ENCODE results near the gene FKBP2.

The FKBP2 gene

DNA sequence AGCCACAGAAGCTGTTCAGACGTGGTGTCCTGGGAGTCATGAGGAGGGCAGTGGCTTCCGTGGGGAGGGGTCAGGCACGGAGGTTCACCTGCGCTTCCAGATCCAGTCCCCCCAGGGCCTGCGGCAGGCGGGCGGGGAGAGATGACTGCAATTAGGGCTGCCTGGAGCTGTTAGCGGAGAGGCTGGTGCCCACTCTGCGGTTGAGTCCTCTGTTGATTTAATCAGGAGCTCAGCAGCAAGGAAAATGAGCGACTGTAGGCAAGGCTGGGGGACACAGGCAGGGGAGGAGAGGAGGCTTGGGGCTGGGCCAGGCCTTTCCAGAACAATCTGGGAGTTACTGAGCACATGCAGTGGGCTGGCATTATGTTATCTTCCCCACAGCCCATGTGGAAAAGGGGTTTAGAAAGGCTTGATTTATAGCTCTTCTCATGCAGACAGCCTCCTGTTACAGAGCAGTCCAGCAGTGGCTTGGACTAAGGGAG is 23.5 kb downstream of the FKBP2 start:
- no peak for DNase-seq (ENCODE audit: low spot score)

DNA sequence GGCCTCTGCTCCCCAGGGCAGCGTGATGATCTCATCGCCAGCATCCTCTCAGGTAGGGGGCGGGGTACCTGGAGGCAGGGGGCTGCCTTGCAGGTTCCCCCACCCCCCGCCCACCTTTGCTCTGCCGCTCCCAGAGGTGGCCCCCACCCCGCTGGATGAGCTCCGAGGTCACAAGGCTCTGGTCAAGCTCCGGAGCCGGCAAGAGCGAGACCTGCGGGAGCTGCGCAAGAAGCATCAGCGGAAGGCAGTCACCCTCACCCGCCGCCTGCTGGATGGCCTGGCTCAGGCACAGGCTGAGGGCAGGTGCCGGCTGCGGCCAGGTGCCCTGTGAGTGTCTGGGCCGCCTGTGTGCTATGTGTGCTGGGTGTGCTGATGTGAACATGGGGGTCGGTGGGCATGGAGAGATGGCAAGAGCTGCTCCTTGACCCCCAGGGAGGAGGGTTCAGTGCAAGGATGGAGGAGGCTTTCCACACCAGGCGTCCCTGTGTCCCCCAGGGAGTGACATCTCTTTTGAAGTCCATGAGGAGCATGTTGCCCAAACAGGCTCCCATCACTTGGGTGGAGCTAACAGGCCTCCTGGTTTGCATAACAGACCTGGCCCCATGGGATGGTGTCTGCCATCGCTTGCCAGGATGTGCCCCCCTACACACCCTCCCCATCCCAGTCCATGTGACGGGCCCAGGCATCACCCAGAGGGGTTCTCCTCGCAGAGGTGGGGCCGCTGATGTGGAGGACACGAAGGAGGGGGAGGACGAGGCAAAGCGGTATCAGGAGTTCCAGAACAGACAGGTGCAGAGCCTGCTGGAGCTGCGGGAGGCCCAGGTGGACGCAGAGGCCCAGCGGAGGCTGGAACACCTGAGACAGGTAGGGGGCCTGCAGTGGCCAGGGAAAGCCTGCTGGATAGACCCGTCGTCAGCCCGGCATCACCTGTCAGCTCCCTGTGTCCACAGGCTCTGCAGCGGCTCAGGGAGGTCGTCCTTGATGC is 24.6 kb downstream of the FKBP2 start:
- no peak for DNase-seq (ENCODE audit: low spot score)

DNA sequence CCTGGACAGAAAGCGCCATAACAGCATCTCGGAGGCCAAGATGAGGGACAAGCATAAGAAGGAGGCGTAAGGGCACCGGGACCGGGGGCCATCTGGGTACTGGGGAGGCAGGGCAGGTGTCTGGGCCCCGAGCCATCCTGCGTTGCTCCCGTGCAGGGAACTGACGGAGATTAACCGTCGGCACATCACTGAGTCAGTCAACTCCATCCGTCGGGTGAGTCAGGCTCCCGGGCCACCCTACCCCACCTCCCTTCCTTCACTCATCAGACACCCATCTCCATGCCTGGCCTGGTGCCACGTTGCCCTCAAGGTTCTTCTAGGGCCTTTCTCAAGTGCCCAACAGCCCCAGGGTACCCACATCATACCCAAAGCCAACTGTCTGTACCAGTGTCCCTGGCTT is 25.4 kb downstream of the FKBP2 start:
- DNase-seq (ENCODE audit: low spot score) = no peak

DNA sequence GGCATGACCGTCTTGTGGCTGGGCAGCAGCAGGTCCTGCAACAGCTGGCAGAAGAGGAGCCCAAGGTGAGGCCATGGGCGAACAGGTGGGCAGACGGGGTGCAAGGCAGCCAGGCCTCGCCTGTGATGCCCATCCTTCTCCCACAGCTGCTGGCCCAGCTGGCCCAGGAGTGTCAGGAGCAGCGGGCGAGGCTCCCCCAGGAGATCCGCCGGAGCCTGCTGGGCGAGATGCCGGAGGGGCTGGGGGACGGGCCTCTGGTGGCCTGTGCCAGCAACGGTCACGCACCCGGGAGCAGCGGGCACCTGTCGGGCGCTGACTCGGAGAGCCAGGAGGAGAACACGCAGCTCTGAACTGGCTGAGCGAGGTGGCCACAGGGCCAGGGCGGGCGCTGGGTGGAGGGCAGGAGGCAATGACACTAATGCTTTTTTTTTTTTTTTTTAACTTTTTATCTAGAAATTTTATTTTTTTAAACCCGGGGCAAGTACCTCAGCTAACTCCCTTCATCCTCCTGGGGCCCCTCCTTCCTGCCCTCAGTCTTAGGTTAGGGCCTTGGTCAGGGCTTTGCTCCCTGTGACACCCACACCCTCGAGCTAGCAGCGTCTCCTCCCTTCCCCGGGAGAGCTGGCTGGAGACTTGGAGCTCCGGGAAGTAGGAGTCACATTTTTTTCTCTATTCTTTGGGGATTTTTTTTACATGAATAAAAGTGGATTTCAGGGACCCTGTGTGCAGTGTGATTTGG is 26.5 kb downstream of the FKBP2 start:
- DNase-seq (ENCODE audit: low spot score) = no peak

DNA sequence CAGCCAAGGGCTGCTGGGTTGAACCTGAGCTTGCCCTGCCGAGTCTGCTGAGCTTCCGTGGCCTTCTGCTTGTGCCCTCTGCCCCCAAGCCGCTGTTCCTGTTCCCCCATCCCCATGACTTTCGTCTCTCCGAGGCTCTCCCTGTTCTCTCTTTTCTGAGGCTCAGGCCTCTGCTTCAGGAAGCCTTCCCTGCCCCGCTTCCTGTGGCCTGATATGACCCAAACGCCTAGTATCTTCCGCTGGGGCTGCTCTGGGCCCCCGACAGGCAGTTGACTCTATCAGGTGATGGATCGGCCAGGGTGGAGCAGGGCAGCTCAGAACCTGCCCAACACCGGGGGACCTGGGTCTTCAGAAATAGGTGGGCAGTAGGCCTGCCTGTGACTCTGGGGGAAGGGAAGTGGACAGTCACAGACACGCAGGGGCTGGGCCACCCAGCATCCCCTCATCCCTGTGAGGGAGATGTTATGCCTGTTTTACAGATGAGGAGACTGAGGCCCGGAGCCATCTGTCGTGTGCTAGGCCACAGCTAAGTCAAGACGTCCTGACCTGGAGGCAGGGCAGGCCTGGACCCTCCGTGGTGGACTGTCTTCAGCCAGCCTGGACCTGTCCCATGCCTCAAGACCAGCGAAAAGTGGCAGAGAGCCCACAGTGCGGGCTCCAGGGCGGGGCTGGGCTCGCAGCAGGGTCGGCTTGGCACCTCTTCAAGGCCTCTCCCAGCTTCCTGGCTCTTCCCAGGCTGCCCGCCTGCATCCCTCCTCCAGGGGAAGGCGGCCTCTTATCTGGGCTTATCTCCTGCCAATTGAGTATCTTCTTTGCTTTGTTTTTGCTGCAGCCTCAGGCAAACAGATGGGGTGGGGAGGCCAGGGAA is 27.4 kb downstream of the FKBP2 start:
- DNase-seq (ENCODE audit: low spot score) = peak; percentile 87

DNA sequence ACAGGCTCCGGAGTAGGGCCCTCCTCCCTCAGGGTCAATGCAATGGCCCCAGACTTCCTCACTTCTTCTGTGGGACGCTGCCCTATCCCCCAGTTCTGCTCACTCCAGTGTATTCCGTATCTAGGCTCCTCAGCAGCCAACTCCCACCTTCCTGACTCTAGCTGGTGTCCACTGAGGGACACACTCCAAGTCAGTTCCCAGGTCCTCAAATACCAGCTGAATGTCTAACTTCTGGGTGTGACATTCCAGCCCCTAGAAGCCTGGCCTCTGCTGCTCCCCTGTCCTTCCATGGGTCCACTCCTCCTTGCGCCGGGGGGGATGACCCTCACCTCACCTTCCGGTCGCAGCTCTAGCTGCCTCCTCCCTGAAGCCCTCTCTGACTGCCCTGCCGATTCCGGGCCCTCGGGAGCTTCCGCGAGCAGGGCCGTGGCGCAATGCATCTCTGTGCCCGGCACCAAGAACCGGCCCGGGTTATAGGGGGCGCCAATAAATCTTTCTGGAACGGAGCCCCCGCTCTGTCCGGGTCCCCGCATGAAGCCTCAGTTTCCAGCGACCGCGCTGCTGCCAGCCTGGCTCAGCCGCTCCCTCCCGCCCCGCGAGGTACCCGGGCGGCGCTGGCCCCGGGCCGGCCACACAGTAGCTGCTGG is 28.1 kb downstream of the FKBP2 start:
- DNase-seq (ENCODE audit: low spot score) = no peak

DNA sequence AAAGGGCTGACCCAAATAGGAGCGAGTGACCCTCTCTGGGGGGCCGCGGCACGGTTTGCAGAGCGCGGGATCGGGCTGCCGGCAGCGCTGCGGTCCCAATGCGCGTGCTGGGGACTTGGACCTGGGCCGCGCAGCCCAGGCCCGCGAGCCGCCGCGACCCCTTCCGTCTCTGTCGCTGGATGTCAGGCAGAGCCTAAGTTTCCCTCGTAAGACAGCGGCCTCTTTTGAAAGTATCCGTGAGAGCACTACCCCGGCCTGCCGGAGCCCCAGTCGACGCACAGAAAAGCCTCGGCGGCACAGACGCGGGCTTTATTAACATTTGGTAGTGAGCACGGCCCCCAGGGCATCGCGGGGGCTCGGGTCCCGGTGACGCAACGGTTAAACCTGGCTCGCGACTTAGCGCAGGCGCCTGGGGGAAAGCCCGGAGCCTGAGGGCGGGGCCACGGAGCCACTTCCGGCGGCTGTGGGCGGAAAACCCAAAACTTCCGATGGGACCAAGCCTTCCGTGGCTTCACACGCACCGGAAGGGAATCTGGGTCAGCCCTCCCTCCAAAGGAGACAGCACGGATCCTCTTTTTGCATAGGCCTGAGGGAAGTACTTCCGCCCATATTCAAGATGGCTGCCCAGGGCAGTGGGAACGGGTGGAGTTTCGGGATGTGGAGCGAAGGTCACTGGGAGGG is 28.8 kb downstream of the FKBP2 start:
- DNase-seq (ENCODE audit: low spot score) = peak; percentile 99

DNA sequence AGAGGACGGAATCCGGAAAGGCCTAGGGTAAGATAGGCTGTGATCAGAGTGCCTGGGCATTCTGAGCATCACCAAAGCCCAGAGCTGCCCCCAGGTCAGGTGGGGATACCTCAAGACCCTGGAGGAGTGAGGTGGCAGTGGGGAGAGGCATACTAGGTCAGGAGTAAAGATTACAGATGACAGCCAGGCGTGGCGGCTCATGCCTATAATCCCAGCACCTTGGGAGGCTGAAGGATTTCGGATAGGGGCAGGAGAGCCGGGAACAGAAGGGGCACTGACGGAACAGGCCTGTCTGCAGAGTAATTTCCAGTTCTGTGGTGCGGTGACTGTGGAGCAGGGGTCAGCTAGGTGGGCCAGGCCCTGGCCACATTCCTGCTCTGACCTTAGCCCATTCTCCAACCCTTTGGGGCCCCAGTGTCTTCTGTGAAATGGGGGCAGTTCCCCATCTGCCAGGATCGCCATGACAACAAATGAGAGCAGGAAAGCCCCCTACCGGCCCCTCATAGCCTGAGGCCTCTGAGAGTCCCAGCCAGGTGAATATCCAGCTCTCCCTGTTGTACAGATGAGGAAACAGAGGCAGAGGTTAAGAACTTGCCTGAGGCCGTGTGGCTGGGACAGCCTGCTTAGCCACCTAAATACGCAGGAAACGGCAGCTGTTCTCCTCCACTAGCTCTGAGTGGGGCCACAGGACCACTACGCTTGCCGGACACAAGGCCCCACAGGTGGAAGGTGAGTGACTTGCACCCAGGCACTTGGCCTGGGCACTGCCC is 34.3 kb downstream of the FKBP2 start:
- DNase-seq (ENCODE audit: low spot score) = no peak

DNA sequence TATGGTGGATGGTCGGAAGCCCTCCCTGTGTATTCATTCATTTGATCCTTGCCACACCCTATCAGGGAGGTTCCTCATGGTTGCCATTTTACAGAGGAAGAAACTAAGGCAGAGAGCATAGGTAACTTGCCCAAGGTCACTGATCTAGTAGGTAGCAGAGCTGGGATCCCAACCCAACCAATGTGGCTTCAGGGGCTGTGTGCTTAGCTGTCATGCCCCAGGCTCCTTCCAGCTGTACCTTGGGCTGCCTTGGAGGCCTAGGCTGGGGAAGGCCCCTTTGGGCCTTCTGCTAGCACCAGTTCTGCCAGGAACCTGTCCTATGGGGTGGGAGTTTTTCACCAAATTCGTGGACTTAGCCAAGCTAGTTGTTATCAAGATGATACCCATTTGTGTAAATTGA is 34.9 kb downstream of the FKBP2 start:
- no peak for DNase-seq (ENCODE audit: low spot score)

DNA sequence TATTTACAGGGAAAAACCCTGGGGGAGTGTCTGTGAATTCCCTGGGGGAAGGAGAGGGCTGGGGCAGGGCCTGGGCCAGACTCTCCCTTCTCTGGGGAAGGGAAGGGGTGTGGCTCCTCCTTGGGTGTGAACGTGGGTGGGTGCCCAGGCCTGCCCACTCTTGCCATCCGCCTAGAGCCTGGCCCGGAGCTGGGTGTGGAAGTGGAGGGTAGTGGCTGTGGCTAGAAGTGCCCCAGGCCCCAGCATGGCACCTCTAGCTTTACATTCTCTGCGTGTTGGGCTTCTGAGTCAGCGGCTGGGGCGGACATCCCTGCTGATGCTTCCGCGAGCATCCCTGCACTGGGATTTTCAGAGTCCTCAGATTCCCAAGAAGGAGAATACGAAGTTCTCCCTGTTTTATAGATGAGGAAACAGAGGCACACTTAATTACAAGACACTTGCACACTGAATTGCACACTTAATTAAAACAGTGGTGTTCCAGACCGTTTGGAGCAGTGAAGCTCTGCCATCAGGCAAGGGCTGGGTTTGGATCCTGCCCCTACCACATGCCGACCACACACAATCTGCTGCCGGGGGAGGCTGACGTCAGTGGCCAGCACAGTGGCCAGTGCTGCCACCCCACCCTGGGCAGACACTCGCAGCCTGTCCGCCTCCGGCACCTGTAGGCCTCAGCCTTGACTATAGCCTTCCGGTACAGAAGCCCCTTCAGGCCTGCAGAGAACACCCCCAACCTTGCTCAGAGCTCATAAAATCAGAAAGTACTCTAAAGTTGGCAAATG is 35.9 kb downstream of the FKBP2 start:
- DNase-seq (ENCODE audit: low spot score) = peak; percentile 75

DNA sequence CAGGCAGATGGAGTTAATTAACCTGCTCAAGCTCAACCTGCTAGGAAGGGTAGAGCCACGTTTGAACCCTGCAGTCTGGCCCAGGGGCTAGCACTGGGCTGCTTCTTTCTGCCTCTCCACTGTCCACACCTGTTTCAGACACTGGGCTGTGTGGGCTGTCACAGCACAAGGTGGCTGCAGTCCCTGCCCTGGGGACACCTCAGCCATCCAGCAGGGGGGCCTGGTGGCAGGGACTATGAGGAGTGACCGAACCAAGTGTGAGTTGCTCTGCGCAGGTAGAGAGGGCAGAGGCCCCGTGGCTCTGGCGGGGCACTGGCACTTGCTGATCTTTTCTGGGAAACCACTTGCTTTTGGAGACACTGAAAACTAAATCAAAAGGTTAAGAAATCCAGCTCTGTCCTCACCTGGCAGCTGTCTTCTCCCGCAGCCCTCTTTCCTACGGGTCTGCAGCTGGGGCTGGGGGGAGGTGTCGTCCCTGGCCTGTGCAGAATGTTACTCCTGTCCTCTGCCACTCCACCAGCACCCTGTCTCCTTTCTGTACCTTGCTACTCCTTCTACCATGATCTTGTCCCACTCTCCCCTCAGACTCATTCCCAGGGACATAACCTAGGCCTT is 37.8 kb downstream of the FKBP2 start:
- DNase-seq (ENCODE audit: low spot score) = no peak

DNA sequence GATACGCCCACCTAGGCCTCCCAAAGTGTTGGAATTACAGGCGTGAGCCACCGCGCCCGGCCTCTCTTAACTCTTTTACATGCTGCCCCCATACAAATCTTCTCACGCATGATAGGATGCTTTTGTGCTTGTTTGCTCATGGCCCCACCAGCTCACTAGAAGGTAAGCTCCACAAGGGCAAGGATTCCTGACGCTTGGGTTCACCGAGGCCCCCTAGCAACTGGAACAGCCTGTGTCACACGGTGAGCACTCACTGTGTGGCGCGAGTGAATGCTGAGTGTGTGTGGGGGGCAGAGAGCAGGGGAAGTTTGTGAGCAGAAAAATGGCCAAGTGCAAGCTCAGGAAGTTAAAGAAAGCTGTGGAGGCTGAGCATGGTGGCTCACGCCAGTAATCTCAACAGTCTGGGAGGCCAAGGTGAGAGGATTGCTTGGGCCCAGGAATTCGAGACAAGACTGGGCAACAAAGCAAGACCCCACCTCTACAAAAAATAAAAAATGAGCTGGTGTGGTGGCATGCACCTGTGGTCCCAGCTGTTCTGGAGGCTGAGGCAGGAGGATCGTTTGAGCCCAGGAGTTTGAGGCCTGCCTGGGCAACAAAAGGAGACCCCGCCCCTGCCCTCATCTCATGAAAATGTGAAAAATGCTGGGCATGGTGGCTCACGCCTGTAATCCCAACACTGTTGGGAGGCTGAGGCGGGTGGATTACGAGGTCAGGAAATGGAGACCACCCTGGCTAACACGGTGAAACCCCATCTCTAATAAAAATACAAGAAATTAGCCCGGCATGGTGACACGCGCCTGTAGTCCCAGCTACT is 41.3 kb downstream of the FKBP2 start:
- no peak for DNase-seq (ENCODE audit: low spot score)

DNA sequence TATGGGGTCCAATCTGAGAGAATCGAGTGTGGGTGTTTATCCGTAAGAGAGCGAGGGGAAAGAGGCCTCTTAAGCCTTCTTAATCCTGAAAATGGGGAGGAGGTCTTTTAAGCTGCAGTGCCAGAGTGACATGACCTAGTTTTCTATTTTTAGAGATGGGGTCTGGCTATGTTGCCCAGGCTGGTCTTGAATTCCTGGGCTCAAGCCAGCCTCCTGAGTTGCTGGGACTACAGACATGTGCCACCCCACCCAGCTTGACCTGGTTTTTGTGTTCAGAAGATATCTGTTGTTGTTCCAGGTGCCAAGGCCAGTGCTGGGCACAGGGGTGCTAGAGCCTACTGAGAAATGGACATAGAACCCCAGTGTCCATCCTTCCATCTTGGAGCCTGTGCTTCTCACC is 42.2 kb downstream of the FKBP2 start:
- no peak for DNase-seq (ENCODE audit: low spot score)

DNA sequence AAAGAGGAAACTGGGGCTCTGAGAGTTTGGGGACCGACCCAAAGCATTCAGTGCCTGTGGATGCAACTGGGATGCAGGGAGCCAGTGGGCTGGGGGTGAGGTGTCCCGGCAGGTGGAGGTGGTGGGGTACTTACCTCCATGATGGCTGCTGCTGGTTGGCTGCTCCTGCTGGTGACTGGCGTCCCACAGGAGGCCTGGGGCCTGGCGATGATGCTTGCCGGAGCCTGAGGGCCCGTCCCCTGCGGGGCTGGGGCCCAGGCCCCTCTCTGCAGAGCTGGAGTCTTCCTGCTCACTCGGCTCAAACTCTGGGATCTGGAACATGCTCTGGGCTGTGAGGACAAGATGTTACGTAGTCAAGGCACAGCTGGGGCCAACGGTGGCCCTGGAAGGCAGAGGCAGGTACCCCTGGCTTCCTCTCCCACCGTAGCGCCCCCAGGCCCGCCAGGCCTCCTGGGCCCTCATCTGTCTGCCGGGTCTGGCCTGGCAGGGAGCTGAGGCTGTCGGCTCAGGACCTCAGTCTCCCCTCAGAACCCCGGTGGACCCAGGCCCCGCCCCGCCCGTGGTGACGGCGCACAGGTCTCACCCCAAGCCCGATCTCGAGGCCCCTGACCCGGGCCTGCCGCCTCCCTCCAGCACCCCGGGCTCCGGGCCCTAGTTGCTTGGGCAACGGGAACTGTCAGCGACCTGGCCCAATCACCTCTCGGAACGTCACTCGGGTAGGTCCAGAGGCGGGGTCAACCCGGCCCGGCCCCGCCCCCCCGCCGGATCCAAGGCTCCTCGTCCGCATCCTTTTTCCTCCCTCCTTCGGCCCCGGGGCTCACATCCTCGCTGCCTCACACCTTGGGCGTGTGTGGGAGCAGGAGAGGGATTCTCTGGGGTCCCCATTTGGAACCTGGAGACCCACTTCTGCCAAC is 43.4 kb downstream of the FKBP2 start, which contains the start of gene BAD:
Gene BAD, minus strand, starts transcription at position 618 of the 914 bp plus-strand sequence. Its CDS starts 297 bp downstream, at position 321.
- peak; percentile 92 for DNase-seq (ENCODE audit: low spot score)

DNA sequence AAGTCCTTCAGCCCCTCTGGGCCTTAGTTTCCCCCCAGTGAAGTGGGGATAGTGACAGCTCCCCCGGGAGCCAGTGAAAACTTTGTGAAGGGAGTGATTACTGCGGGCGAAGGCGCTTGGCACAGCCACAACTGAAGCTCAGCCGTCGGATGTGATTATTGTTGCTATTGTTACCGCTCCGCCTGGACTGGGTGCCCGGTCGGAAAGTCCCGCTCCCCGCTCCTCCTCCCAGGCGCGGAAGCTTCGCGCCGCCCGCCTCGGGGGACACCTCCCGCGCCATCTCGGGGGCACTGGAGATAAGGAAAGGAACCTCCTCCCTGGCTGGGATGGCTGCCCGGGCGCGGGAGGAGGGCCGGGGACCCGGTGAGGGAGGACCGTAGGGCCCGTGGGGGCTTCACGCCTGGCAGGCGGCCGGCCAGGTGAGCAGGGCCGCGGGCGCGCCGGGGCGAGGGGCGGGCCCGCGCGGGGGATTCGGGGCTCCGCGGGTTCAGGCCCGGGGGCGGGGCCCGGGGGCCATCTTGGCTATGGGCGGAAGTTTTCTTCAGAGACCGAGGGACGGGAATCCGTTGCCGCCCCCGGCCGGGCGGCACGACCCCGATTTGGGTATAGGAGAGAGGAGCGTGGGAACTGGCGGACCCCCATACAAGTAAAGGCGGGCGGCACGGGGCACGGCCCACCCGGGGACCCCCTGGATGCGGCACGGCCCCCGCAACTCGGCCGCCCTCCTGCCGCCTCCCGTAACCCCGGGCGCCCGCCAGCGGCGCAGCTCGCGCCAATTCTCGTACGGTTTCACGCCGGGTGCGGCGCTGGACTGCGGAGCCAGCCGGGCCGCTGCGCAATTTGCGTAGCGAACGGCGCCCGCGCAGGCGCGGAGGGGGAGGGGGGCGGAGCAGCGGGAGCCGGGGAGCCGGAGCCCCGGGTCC is 44.3 kb downstream of the FKBP2 start, which contains the start of gene GPR137:
Gene GPR137, plus strand, starts transcription at position 887 of the 923 bp plus-strand sequence. CDS start 677 bp downstream, outside the sequence.
- DNase-seq (ENCODE audit: low spot score) = peak; percentile 75
